CD4-positive, alpha-beta T cell treated with Interleukin-6 at 100 ng/mL for 8 hours (primary cell): ENCODE measurements around the gene CBARP.
"Not testable (repeated sequence)": the region's sequence is repeated elsewhere in the genome, so short reads cannot be mapped to it uniquely, and the experiment has no call there.

Source experiments
- DNase-seq: peaks from one replicate; pipeline ENCODE4 v3.0.0-alpha.2; 2020; ENCODE audit warnings: mixed read lengths, low spot score

Gene CBARP

GRCh38 chr19:1252221-1252820 is 14.5 kb upstream of the CBARP start:
- peak; percentile 77 for DNase-seq

- peak; percentile 69 for DNase-seq
These were observed 13.8 kb upstream of the CBARP start for GRCh38 chr19:1251330-1252220.

- peak; percentile 63 for DNase-seq
These were observed 12.8 kb upstream of the CBARP start for GRCh38 chr19:1250437-1251260.

GRCh38 chr19:1249990-1250436 is 12.2 kb upstream of the CBARP start:
- no peak for DNase-seq

GRCh38 chr19:1249298-1249989 is 11.6 kb upstream of the CBARP start:
- peak; percentile 96 for DNase-seq

- DNase-seq, result peak; percentile 80
These were observed 11.0 kb upstream of the CBARP start for GRCh38 chr19:1248786-1249297.

GRCh38 chr19:1248139-1248785 is 10.5 kb upstream of the CBARP start, which contains the start of gene MIDN:
TSS of gene MIDN (plus strand) at chr19:1248583. CDS start at chr19:1250297, 1,714 bp downstream.
- peak; percentile 63 for DNase-seq

GRCh38 chr19:1247748-1248138 is 9.9 kb upstream of the CBARP start:
- DNase-seq, result no peak

GRCh38 chr19:1246265-1247087 is 8.7 kb upstream of the CBARP start:
- DNase-seq, result not testable (repeated sequence)

GRCh38 chr19:1245494-1246264 is 7.9 kb upstream of the CBARP start:
- no peak for DNase-seq

GRCh38 chr19:1244693-1245451 is 7.1 kb upstream of the CBARP start:
- DNase-seq, result no peak

- peak; percentile 84 for DNase-seq
These were observed 6.2 kb upstream of the CBARP start for GRCh38 chr19:1243768-1244692.

- DNase-seq, result peak; percentile 92
These were observed 3.8 kb upstream of the CBARP start, which contains the start of gene ATP5F1D for GRCh38 chr19:1241417-1242095. TSS of gene ATP5F1D (plus strand) at chr19:1241751. CDS start at chr19:1241851, 100 bp downstream.

- no peak for DNase-seq
These were observed 3.1 kb upstream of the CBARP start for GRCh38 chr19:1240925-1241324.

- DNase-seq, result peak; percentile 85
These were observed 2.3 kb upstream of the CBARP start for GRCh38 chr19:1239796-1240737.

- DNase-seq, result no peak
These were observed 1.6 kb upstream of the CBARP start for GRCh38 chr19:1239420-1239795.
